GM11168 (cell line): ENCODE measurements around the gene PLPP7.
"Not testable (repeated sequence)": the region's sequence is repeated elsewhere in the genome, so short reads cannot be mapped to it uniquely, and the experiment has no call there.

Source experiments
- in situ Hi-C: fragments of 300-500 bp; cut with MboI; formaldehyde crosslinking; loops from one replicate; pipeline ENCODE4 v1.12.0; 2022; ENCODE audit warnings: low sequenced_read_pairs; ENCODE audit not compliant: unreplicated experiment

The PLPP7 gene

GRCh38 chr9:131289301-131290035 lies at the start of gene PLPP7:
TSS of gene PLPP7 (plus strand) at chr9:131289723. CDS start at chr9:131289998, 275 bp downstream.
- in situ Hi-C loops, result no loop called here

DNA sequence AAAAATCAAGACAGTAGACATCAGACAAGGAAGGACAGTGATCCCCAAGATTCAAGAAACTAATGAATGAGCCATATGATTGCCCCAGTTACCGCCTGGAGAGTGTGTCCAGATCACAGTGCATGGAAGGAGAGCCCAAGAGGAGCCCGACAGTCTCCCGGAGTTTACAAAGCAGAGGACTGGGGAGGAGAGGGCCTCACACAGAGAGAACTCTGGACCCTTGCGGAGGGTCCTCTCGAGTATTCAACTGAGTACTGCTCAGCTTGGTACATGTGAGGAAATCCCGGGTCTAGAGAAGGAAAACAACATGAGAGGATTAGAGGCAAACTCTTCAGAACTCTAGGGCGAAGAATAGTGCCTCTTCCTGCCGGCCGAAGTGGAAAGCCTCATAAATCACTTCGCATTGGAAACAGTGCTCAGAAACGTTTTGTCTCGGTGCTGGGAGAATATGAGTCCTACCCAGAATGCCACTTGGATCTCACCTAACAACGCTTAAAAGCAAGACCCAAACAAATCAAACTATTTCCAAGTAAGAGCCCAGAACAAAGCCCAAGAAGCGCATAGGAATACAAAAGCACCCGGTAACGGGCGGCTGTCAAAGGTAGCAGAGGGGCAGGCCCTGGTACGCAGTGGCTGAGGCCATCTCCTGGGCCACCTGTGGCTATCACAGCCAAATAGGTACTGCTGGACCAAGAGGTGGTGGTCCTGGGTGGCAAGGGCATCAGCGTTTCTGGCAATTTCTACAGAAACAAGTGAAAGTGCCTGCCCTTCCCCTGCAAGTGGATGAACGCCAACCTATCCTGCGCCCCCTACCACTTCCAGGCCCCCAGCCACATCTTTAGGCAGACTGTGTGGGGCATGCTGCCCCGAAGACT lies 49.2 kb upstream of the PLPP7 start:
- in situ Hi-C loops, result no loop called here

GRCh38 chr9:131244331-131244730 lies 45.2 kb upstream of the PLPP7 start:
- in situ Hi-C loops, result not testable (repeated sequence)

DNA sequence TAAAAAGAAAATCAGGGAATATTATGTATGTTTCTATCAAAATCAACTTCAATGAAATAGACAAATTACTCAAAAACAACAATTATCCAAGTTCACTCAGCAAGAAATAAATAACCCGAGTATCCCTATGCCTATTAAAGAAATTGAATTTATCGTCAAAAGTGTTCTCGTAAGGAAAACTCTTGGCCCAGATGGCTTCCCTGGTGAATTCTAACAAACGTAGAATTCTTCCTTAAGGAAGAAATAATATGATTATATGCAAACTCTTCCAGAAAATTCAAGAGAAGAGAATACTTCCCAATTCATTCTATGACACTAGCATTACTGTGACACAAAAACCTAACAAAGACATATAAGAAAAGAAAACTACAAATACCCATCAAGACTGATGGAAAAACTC lies 42.9 kb upstream of the PLPP7 start:
- in situ Hi-C loops, result no loop called here

GRCh38 chr9:131252120-131252519 lies 37.4 kb upstream of the PLPP7 start:
- in situ Hi-C loops, result no loop called here

- in situ Hi-C loops, result no loop called here
Measured at GRCh38 chr9:131253891-131254491, 35.5 kb upstream of the PLPP7 start.

DNA sequence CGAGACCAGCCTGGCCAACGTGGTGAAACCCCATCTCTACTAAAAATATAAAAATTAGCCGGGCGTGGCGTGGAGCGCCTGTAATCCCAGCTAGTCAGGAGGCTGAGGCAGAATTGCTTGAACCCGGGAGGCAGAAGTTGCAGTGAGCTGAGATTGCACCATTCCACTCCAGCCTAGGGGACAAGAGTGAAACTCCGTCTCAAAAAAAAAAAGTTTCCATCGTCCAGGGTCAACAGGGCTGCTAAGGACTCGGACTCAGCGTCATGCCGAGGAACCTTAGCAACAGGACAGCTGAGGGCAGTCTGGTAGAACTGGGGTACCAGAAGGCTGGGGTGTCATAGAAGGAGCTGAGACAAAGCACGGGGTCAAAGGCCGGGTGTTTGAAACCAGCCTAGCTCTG lies 34.9 kb upstream of the PLPP7 start:
- in situ Hi-C loops, result no loop called here

DNA sequence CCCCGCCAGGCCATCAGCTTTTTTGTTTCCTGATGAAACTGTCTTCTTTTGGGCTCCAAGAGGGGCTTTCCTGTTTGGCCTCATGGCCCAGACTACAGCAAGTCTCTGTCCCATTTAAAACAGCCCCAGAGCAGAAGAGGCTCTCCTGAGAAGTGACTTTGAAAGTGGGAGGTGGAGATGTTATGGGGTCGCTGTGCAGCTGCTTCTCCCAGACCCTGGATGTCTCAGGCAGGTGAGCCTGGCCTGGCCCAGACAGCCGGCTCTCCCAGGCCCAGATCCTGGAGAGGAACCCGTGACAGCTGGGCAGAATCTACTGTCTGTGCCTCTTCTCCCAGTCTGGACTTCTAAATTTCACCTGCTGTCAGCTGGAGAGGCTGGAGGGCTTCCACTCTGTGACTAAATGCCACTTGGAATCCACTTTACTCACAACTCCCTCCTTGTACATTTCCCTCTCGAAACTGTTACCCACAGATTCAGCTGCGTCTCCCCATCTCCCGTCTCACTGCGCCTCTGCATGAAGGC lies 33.8 kb upstream of the PLPP7 start:
- in situ Hi-C loops, result no loop called here

DNA sequence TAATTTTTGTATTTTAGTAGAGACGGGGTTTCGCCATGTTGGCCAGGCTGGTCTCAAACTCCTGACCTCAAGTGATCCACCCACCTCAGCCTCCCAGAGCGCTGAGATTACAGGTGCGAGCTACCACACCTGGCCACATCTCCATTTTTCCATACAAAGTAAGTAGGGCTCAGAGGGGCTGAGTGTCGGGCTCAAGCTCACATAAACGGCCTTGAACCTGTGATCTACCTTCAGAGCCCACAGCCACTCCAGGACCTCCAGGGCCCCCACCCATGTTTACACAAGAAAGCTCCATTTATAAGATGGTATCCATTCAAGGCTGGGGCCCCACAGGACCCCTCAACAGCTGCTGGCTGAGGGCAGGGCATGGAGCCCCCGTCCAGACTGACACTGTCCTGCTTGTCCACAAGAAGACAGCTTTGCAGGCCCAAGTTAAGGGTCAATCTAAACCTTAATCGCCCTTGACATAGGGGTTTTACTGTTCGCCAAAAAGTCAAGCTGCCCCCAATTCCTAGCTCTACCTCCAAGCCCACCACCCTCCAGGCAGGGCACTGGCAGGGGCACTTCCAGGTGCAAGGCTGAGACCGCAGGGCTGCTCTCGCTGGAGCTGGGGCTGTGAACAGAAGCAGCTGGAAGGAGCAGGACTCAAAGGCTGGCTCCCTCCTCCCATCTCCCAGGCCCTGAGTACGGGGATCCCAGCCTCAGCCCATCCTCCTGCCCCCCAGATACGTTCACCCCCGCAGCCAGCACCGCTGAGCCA lies 32.1 kb upstream of the PLPP7 start:
- in situ Hi-C loops, result no loop called here

GRCh38 chr9:131258186-131258585 lies 31.3 kb upstream of the PLPP7 start:
- in situ Hi-C loops, result no loop called here

- in situ Hi-C loops, result no loop called here
Measured at GRCh38 chr9:131258698-131259431, 30.7 kb upstream of the PLPP7 start.

DNA sequence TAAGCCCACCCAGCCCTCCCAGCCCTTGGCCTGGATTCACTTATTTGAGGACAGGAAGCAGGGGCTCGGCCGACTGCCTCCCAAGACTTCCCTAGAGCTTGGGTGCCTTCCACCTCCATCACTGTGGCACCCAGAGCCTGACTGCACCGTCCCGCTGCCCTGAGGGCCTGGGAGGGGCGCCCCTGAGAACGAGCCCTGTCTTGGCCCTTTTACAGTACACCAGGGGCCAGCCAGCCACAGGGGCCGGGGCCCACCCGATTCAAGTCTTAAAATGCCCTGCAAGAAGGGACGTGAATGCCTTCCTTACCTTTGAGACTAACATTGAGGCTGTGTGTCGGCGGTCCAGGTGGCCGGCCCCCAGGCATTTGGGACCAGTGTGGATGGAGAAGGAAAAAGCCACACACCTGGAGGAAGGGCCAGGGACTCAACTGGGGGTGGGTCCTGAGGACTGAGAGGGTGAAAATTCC lies 30.1 kb upstream of the PLPP7 start:
- in situ Hi-C loops, result no loop called here

GRCh38 chr9:131259916-131260597 lies 29.5 kb upstream of the PLPP7 start:
- in situ Hi-C loops, result no loop called here

DNA sequence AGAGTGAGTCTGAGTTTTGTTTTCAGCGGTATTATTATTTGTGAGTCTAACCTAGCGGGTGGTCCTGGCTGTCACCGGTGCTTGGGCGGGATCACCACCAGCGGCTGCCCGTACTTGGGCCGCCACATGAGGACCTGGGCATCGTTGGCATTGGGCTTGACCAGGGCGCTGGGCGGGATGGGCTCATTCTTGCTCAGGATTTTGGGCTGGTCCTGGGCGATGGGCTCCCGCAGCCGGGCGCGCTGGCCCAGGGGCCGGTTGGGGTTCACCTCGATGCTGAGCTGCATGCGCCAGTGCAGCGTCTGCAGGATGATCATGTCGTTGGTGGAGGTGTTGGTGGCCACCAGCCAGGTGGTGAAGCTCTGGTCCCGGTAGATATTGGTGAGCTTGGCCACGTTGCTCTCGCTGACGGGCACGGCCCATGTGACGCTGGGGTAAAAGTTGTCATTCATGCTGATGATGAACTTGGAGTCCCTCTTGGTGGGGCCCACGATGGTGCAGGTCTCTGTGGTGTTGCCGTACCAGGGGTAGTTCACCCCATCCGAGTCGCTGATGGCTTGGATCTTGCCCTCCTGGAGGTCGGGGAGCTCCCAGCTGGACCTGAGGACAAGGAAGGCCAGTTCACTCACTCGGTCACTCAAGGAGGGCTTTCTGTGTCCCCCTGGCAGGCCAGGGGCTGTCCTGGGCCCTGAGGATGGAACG lies 28.6 kb upstream of the PLPP7 start:
- in situ Hi-C loops, result no loop called here

GRCh38 chr9:131262327-131263032 lies 27.0 kb upstream of the PLPP7 start:
- in situ Hi-C loops, result no loop called here

DNA sequence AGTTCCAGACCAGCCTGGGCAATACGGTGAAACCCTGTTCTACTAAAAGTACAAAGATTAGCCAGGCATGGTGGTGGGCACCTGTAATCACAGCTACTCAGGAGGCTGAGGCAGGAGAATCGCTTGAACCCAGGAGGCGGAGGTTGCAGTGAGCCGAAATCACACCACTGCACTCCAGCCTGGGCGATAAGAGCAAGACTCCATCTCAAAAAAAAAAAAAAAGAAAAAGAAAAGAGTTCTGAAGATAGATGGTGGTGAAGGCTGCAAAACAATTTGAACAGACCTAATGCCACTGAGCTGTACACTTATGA lies 26.5 kb upstream of the PLPP7 start:
- in situ Hi-C loops, result not testable (repeated sequence)

- in situ Hi-C loops, result no loop called here
Measured at GRCh38 chr9:131263701-131264100, 25.8 kb upstream of the PLPP7 start.

GRCh38 chr9:131264231-131264630 lies 25.3 kb upstream of the PLPP7 start:
- in situ Hi-C loops, result no loop called here
